ENCODE data around the gene CSHL1.
"Not testable (repeated sequence)": the region's sequence is repeated elsewhere in the genome, so short reads cannot be mapped to it uniquely, and the experiment has no call there.

Gene CSHL1

DNA sequence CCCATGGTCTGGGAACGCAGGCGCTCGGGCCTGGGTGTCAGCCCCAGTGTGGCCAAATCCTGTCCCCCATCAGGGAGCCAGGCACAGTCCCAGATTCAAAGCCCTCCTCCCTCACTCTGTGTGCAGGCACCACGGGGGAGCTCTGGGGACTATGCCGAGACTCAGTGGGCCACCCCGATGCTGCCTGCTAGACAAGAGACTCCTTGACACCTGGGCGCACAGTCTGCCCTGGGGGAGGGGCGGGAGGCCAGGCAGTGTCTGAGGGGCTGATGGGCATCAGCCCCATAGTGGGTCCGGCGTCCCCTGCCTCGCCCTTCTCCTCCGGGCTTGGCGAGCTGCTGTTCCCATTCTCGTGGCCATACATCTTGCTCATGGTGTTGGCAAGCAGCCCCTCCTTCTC, 29.5 kb upstream of the CSHL1 start:
- no peak for DNase-seq (ENCODE audit: low spot score)

DNA sequence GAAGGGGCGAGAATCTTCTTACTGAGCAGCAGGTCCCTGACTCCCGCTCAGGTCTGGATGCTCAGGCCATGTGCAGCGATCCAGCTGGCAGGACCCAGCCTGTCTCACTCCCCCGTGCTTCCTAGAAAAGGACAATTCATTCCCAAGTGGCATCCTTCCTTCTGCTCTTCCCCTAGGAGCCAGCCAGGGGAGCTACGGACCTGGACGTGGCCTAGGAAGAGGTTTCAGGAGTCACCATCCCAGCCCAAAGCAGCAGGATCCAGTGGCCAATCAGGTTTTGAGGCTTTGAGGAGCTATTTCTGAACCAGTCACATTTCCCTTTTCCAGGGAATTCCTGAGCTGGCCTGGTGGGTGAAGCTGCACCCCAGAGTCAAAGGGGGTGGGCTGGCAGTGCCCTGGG, 28.8 kb upstream of the CSHL1 start:
- DNase-seq (ENCODE audit: low spot score), result no peak

DNA sequence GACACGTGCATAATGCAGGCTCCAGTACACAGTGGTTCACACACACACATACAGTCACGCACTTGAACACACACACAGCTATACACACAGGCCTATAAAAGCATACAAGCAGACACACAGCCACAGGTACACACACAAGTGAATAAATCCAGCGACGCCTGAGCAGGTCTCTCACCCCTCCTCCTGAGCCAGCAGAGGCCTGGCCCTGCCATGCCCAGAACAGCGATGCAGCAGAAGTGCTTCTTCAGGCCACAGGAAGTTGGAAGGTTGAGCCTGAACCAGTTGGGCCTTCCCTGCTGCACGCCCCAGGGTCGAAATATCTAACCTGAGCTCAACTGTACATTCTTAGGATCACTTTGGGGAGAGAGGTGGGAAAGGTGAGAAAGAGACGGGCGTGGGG, 28.3 kb upstream of the CSHL1 start:
- no peak for DNase-seq (ENCODE audit: low spot score)

DNA sequence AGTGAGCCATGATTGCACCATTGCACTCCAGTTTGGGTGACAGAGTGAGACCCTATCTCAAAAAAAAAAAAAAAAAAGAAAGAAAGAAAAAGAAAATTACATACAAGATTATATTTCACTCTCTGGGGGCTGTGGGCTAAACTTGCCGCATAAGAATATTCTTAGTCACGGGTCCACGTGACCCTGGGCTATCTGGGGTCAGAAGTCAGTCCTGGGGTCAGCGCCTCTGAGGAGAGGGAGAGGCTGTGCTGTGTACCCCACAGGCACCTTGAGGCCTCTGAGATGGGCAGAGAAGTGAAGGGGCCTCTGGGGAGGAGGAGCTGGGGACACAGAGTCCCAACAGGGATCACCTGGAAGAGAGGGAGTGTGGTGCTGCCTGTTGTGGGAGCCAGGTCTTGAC, 26.9 kb upstream of the CSHL1 start:
- no peak for DNase-seq (ENCODE audit: low spot score)

DNA sequence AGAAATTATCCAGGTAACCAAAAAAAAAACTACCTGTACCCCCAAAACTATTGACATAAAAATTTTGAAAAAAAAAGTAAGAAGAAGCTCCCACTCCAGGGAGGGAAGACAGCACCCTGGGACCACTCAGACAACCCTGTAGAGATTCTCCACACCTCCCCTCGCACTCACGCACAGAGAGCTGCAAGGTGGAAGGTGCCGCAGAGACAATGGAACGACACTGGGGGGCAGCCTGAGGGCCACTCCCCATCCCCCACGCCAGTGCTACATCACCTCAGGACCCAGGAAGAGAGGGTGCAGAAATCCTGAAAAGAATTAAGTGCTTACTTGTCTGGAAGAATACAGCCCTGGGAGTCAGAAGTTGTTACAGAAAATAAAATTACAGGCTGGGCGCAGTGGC, 26.3 kb upstream of the CSHL1 start:
- DNase-seq (ENCODE audit: low spot score), result no peak

DNA sequence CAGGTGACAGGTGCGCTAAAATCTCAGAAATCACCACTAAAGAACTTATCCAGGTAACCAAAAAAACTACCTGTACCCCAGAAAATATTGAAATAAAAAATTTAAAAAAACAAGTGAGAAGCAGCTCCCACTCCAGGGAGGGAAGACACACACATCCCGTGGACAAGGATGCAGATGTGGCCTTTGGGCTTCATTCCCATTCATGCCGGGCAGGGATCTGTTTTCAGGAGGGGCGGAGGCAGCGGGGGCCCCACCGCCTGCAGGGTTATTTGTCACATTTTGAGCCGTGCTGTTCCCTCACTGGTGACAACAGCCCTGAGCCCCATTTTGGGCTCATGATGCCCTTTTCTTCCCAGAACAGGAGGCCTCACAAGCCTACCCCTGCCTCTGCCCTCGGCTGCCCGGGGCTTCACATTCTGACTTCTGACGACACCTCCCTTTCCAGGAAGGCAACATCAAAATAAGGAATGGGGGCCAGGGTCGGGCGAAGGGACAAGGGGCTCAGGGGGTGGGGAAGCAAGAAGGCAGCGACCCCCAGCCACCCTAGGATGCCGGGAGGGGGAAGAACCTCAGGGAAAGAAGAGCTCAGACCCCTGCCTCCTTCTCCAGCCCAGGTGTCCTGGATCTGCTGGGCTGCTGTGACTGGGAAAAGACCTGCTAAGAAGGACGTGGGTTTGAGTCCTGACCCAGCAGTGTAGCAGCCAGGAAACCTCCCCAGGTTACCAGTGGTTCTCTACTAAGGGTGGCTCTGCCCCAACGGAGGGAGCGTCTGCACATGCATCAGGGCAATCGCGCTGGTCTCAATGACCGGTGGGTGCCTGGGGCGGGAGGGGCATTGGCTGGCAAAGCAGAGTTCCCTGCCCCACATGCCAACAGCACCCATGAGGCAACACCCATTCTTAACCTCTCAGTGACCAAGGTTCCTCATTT, 23.4 kb upstream of the CSHL1 start:
- DNase-seq (ENCODE audit: low spot score), result no peak

DNA sequence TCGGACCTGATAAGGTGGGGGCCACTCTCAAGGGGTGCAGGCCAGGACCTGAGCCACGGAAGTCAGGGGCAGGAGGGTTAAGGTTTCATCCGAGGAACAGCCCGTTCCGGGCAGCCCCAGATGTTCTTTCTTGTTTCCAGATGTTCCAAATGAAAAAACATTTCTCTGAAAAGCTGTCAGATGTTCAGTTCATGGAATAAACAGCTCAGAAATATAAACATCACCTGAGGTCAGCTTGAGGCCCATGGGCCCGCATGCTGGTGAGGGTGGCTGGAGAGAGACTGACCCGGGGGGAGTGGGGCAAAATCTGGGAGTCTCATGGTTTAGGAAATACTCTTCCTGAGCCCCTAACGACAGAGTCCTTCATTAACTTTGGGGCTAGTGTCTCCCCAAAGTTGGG, 22.5 kb upstream of the CSHL1 start:
- no peak for DNase-seq (ENCODE audit: low spot score)

DNA sequence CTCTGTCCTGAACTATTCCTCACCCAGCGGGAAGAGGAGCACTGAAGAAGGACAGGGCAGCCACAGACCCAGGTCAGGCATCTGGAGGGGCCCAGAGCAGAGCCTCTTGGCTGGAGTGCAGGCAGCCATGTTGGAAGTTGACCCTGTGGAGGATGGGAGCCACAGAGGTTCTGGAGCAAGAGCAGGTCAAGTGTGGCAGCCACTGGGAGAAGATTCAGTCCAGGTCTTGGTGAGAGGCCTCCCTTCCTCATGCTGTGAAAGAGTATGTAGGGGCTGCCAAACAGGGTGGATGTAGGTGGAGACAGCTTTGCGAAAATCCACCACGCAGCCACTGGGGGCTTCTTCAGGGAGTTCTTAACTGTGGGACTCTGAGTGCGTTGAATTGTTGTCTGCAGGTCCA, 21.7 kb upstream of the CSHL1 start:
- no peak for DNase-seq (ENCODE audit: low spot score)

DNA sequence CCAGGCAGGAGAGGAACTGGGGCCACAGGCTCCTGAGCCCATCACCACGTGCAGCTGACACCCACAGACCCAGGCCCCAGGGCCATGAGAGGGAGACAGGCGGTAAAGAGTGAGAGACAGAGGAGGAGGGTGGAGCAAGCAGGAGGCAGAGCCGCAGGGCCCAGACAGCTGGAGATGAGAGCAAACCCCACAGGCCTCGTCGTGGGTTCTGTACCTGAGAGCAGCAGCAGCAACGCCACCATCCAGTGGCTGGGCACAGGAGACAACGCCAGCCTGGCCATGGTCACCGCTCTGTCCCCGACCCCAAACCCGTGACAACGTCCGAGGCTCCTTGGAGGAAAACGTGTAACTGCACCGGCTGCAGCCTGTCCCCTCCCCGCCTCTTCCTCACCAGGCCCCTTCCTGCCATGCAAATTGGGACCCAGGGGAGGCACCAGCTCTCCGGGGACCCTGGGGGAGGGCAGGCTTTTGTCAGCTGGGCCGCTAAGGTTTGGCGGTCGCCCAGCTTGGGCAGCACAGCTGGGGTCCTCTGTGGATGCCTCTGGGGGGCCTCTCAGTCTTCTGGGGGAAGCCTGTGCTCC, 21.0 kb upstream of the CSHL1 start, which contains the start of gene CD79B:
CD79B (minus strand) TSS at position 351 of the 581 bp plus-strand sequence; CDS start at position 281, 70 bp downstream.
- DNase-seq (ENCODE audit: low spot score), result no peak

DNA sequence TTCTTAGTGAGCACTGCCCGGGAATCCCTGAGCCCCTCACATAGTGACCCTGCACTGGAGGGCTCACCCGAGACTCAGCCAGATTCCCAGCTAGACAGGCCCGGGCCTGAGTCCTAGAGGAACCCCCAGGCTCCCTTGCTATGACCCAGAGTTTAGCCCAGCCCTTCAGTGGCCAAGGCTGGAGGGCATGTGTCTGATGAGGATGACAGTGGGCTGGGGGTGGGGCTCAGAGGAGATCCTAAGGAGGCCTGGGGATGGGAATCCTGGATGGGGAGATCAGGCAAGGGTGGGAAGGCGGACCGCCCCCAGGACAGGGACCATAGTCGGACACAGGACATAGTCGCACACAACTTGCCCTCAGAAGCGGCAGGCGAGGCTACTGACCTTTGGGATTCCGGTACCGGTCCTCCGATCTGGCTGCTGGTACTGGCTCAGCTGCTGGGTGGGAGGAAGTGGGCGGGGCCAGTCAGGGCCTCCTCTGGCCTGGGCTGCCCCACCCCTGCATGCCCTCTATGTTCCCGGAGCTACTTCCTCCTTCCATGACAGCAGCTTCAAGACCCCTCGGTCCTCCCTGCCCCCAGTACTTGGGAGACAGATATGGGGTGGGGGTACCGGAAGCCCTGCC, 20.0 kb upstream of the CSHL1 start:
- DNase-seq (ENCODE audit: low spot score), result peak; percentile 6

DNA sequence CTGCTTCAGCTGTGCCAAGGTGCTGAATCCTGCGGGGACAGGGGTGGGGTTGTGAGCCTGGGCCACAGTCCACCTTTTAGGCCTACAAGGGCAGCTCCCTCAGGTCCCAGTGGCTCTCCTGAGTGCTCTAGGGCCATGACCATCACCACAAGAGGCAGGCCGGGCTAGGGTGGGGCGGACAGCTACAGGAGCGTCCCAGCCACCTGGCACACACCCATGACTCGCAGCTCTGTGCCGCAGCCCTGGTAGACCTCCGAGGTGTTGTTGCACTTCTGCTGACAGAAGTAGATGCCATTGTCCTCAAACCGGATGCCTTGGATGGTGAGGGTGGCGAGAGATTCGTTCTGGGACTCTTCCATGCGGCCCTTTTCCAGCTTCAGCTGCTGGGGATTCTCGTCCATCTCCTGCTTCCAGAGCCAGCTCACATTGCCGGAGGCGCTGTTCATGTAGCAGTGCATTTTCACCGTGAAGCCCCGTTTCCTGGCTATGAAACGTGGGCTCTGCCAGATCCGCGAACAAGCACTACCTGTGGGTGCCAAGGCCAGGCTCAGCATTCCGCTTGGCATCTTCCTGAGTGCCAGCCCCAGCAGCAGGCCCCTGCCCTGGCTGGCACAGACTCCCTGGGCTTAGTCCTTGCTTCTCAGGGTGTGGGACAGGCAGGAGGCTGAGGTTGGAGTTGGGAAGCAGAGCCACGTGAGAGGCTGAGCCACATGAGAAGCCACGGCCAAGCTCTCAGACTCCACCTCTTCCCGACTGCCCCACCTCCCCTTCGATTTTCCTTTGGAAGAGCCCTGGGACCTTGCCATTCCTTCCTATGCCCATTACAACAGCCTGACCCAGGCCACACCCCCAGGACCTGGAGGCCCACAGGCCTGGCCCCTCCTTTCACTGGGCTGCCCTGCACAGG, 19.1 kb upstream of the CSHL1 start:
- DNase-seq (ENCODE audit: low spot score), result no peak

DNA sequence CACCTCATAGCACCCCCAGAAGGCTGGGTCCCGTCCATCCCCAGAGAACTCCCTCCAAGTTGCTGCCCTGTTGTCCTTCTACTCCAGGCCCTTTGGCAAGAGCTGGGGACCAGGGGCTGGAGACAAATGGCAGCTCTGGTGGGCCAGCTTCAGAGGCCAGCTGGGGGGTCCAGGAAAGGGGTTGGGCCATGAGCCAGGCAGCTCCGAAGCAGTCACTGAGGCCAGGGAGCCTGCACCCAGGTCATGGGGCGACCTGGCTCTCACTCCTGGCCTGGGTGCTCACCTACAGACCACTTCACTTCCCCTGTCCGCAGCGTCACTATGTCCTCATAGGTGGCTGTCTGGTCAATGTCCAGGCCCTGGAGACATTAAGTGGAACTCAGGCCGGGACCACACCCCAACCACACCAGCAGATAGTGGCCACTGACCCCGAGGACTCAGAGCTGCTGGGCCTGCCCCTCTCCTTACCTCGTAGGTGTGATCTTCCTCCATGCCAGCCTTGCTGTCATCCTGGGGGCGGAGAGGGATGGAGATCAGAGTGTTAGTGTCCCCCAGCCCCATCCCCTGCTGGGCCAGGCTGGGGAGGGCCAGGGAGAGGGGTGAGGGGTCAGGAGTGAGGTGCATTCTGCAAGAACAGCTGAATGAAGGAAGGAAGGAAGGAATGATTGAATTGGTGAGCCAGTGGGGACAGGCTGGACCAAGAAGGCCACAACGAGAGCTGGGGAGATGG, 18.1 kb upstream of the CSHL1 start:
- no peak for DNase-seq (ENCODE audit: low spot score)

DNA sequence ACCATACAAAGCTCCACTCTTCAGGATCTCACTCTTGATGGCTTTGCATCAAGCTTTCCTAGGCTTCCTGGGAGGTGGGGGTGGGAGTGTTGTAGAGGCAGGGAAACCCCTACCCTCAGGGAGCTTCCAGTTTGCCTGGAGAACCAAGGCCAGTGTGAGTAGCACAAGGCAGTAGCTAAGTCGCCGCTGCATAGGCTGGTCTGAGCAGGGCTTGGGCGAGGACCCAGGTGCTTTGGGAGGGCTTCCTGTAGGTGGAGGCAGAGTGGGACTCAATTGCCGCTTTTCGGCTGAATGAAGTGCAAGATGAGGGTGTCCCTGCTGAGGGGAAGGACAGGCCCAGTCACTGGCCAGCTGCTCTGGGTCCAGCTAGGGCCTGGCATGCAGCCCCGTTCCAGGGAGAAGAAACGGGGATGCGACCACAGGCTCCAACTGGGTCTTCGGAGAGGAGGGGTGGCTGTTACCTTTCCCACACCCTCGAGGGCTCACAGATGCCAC, 17.2 kb upstream of the CSHL1 start:
- DNase-seq (ENCODE audit: low spot score), result no peak

DNA sequence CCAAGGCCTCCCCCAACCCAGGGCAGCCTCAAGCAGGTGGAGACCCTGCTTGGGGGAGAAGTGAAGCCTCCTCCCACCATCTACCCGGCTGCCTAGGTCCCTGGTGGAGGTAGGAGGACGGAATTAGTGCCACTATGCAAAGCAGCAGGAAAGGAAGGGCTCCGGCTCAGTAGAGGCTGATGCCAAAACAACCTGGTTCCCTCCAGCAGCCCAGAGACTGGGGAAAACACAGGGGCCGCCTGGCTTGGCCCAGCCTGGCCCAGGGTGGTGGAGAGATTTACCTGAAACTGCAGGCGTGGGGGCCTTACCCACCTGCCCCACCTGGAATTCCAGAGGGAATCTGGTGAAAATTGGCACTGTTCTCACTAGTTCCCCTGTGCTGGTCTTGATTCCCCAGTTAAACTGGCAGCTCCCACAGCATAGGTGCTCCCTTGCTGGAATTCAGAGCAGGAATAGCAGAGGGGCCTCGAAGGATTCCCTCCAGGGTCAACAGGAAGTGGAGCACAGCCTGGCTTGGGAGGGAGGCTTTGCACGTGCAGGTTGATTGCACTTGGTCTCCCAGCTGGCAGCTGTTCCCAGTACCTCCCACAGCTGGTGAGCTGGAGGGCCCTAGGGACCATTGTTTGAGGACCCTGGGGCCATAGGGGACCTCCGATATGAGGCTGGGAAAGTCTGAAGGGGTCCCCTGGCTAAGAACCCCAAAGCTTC, 16.6 kb upstream of the CSHL1 start:
- DNase-seq (ENCODE audit: low spot score), result no peak

DNA sequence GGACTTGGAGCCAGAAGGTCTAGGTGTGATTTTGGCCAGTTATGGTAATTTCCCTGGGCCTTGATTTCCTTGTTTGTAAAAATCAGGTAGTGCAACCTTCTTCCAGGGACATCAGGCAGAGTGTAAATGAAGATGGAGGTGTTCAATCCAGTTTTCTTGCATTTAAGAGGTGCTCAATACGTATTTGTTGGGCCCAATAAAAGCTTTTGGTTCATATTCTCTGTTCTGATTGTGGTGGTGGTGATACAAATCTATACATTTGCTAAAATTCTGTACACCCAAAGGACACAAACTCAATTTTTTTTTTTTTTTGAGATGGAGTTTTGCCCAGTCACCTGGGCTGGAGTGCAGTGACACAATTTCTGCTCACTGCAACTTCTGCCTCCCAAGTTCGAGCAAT, 15.1 kb upstream of the CSHL1 start:
- no peak for DNase-seq (ENCODE audit: low spot score)

DNA sequence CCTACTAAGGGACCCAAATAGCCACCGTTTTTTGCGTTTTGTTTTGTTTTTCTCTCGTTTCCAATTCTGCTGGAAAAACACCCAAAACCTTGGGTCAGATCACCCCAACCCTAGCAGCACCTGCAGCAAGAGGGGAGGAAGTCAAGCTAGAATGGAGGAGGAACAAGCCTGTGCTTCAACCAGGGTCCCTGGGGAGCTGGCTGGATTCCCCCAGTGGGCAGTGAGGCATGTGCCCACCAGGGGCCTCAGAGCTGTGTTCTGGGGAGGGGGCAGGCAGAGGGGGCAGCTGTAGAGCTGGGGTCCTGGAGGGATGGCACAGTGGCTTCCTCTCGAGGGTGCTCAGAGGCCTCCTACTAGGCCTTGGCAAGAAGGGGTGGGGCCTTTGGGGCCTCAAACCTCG, 14.6 kb upstream of the CSHL1 start:
- no peak for DNase-seq (ENCODE audit: low spot score)

DNA sequence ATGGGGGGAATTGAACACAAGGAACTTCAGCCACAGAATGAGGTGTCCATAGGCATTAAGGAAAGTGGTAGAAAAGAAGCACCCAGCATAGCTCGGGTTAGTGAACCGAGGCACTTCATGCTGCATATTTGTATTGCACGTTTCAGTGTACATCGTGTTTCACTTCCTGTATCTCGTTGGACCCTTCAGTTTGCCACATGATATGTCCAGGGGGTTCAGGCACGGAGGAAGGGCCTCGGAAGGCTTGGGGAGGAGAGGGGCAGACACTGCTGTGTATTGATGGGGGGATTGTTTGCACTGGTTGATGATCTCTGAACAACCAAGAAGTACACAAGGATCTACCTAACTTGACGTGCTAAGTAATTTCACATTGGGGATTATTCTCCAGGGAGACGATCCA, 11.3 kb upstream of the CSHL1 start:
- not testable (repeated sequence) for DNase-seq (ENCODE audit: low spot score)

DNA sequence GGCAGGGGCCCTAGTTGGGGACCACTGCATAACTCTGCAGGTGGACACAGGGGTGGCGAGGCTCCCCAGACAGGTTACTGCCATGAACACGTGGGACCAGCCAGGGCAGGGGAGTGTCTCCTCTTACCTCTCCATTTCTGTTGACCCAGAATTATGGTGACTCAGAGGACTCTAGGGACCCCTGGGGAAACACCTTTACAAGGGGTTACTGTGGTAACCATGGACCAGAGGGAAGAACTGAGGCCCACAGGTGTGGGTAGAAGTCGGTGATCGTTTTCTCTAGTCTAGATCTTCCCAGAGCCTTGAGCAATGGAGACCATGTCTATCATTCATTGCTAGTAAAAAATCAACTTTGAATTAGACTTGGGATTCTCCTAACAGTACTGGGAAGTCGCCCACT, 9.7 kb upstream of the CSHL1 start:
- not testable (repeated sequence) for DNase-seq (ENCODE audit: low spot score)

DNA sequence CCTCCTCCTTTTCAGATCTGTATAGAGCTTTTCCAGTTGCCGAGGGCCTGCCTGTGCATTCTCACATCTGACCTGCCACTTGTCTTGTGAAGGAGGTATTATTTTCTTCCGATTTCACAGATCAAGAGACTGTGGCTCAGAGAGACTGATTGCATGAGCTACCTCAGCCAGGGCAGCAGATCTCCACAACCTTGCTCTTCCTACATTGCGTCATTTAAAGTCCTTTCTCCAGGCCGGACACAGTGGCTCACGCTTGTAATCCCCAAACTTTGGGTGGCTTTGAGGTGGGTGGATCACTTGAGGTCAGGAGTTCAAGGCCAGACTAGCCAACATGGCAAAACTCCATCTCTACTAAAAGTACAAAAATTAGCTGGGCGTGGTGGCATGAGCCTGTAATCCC, 9.0 kb upstream of the CSHL1 start:
- DNase-seq (ENCODE audit: low spot score), result not testable (repeated sequence)

DNA sequence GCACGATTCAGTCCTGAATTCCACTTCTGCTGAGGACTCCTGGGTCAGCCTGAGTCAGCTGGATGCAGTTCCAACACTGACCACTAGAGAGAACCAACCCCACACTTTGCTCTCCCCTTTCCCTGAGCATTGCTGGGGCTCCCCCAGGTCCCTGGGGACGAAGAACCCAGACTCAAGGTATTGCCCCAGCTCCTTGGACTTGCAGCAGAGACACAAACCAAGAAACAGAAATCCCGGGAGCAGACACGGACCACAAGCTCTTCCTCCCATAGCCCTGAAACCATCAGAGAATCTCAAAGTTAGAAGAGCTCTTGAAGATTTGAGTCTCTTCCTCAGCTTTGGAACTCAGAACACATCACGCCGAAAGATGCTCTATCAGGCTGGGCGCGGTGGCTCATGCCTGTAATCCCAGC, 8.3 kb upstream of the CSHL1 start:
- peak; percentile 34 for DNase-seq (ENCODE audit: low spot score)
